GM19395 (cell line): Measurements from ENCODE around the gene BCL2.
"Not testable (repeated sequence)": the region's sequence is repeated elsewhere in the genome, so short reads cannot be mapped to it uniquely, and the experiment has no call there.

ENCODE experiments used
- ATAC-seq: cut with Tn5 transposase; IDR thresholded peaks from one replicate; pipeline ENCODE4 v1.9.1; 2021; ENCODE audit warnings: mild to moderate bottlenecking, moderate library complexity; ENCODE audit not compliant: unreplicated experiment

BCL2 gene

DNA sequence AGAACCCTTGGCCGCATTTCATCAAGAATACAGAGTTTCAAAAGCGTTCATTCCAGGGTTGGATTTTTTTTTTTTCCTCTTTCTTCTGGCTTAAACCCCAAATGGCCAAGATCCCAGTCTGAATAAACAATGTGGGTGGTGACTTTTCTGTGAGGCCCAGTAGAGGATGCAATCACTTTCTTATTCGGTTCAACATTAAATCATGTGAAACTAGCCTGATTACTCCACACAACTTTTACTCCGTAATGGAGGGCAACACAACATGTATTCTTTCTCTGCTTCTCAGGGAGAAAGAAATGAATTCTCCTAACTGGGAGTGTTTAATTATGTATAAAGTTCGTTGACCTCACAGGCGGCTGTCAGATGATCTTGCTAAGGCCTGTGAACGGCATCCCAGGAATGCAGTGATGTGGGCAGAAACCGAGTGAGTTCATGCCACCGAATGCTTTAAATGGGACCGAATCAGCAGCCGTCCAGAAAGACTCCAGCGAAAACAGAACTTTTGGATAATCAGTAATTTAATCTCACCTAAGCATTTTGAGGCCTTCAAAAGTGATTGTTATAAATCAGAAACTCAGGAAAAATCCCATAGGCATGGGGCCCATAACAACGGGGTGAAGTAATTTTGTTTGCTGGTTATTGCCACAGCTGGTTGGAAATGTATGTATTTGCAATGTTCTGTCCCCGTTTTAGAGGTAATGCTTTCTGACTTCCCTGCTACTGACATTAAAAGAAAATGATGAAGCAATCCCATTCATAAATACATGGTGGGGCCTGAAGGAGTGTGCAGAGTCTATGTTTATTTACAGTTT lies 81.5 kb downstream of the BCL2 start:
- no peak for ATAC-seq

DNA sequence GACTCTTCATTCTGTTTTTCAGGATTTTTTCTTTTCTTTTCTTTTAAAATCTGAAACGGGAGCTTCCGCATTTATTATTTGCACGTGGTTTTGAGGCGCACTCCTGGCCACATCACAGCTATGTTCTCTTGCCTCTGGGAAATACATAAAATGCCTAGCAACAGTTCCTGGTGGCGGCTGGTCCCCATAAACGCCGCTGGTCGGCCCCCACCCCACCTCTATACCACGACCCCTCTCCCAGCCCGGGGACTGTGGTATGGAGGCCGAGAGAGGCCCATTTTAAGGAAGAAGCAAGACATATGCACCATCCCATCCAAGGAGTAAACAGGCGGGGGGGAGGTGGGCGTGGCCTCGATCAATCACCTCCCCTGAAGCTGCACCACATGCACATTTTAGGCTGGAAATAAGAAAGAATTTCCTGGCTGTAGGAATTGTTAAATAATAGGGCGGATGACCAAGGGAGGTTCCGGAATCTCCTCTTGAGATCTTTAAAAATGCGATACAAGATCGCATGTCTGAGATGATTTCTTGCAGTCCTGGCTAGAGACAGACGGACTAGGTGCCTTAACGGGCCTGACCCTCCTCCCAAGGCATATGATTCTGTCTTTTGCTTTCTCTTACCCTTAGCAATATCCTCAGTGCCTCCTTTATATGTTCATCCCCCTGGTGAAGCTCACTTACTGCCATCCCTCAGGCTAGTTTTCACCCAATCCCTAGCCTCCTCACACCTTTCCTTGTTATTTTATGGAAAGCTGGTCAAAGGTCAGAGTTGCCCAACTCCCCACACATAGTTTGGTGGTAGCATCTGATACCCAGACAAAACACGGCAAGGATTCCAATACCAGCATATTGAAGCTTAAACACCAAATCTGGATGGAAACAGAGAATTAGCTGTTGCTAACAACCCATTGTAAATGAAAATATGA lies 82.4 kb downstream of the BCL2 start:
- no peak for ATAC-seq

- no peak for ATAC-seq
These were observed 83.2 kb downstream of the BCL2 start for GRCh38 chr18:63236406-63236805.

GRCh38 chr18:63235920-63236319 lies 83.6 kb downstream of the BCL2 start:
- not testable (repeated sequence) for ATAC-seq

DNA sequence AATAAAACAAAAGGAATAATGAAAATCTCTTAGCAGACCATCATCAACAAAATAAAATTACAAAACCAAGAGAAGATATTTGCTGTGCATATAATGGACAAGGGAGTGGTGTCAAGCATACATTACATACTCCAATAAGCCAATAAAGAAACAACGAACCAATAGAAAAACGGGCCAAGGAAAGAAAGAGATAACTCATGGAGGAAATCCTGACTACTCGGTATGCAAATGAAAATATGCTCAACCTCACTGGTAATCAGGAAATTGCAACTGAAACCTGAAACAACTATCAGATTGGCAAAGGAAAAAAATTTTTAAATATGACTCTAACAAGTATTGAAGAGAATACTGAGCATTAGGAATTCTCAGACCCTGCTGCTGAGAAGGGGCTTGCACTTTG lies 84.7 kb downstream of the BCL2 start:
- no peak for ATAC-seq

GRCh38 chr18:63234432-63234831 lies 85.1 kb downstream of the BCL2 start:
- ATAC-seq, result no peak

- ATAC-seq, result no peak
These were observed 86.2 kb downstream of the BCL2 start for GRCh38 chr18:63233334-63233733.

DNA sequence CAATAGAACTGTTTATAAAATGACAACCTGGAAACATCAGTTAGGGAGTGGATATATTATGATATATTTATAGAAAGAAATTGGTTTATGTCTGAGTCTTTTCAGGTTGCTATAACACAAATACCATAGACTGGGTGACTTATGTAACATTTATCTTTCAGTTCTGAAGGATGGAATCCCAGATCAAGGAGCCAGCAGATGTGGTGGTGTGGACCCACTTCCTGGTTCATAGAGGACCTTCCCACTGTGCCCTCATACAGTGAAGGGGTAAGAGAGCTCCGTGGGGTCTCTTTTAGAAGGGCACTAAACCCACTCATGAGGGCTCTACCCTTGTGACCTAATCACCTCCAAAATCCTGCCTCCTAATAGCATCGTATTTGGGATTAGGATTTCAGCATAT lies 86.7 kb downstream of the BCL2 start:
- ATAC-seq, result no peak

DNA sequence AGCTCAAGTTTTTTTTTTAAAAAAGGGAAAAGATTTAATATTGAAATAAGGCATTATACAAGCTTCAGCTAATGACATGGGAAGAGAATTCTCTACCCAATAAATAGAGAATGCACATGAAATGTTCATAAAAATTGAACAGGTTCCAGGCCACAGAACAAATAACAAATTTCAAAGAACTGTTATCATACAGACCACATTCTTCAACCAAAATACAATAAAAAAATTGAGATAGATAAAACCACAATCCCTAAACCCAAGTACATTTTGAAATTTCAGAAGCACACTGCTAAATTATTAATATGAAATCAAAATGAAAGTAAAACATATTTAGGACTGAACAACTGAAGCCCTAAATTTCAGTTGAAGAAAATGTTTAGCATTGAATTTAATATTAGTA lies 89.6 kb downstream of the BCL2 start:
- ATAC-seq, result no peak

GRCh38 chr18:63225434-63225833 lies 94.1 kb downstream of the BCL2 start:
- ATAC-seq, result no peak

- no peak for ATAC-seq
These were observed 94.9 kb downstream of the BCL2 start for GRCh38 chr18:63224630-63225029.

GRCh38 chr18:63223837-63224236 lies 95.7 kb downstream of the BCL2 start:
- ATAC-seq, result no peak

- ATAC-seq, result no peak
These were observed 98.7 kb downstream of the BCL2 start for GRCh38 chr18:63220903-63221302.

GRCh38 chr18:63218472-63218871 lies 101.1 kb downstream of the BCL2 start:
- ATAC-seq, result no peak

DNA sequence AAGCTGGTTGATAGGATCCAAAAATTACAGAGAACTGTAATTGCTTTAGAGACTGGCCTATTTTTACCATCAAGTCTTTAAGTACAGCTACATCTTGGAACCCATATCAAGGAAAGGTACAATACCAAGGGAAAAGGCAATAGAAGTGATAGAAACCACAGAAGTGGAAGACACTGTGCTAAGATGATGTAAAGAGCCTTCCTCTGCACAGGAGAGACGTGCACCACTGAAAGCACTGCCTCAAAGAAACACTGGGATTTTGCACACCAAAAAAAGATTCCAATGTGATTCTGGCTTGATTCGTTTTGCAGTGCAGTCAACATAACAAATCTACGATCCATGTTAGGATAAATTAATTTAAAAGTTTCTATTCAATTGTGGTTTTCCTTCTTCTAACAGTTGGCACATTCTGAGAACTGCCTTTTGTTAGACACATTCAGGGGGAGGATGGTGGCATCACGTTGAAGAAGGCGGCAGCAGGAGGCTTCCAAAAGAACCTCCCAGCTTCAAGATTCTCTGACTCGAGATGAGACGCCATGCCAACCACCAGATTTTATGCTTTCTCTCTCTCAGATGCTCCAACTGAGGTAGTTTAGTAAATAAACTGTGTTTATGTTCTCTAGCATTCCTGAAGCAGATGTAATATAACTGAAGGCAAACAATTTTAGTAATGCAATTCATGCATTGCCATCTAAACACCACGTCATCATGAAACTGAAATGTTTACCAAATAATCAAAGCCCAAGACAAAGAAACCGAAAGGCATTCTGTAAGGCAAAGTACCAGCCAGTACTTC lies 102.9 kb downstream of the BCL2 start:
- peak; percentile 69 for ATAC-seq

- ATAC-seq, result no peak
These were observed 105.5 kb downstream of the BCL2 start for GRCh38 chr18:63213936-63214671.

DNA sequence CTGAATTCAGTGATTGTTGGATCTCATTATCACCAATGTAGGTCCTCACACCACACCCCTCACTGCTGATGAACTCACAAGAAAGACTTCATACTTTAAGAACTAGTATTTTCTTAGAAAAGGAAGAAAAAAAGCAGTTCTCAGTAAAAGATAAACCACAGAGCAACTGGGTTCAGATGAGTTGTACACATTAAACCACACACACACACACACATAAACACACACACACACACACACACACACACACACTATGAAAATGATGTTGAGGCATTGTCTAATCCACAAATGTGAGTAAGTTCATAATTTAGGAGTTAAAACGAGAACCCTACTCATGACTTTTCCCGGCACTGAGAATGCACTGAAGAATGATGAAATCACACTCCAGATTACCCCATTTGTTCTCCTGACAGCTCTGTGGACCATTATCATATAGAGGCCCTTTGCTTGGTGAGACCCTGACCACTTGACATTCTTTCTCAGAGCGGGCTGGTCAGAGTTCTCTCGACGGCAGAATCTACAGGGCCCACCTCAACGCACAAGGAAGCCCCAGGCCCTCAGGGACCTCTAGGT lies 106.2 kb downstream of the BCL2 start:
- no peak for ATAC-seq

DNA sequence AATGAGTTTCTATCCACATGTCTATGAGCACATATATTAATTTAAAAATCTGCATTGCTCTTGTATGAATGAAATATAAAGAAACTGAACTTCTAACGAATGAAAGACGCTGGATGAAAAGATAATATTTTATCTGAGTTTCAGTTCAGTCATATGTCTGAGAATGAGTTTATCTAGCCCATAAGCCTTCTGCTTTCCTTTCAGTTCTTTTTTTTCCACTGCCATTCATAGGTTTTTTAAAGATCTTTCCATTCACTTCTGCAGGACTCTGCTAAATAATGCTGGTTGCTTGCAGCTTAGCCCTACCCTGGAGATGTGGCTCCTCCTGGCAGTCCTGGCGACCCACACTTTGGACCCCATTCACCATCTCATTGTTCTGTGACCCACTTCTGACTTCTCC lies 109.0 kb downstream of the BCL2 start:
- no peak for ATAC-seq

- ATAC-seq, result no peak
These were observed 110.9 kb downstream of the BCL2 start for GRCh38 chr18:63208676-63209075.

GRCh38 chr18:63207835-63208234 lies 111.7 kb downstream of the BCL2 start:
- ATAC-seq, result no peak
